ENCODE measurements around the gene ABCB8.

ABCB8 gene

DNA sequence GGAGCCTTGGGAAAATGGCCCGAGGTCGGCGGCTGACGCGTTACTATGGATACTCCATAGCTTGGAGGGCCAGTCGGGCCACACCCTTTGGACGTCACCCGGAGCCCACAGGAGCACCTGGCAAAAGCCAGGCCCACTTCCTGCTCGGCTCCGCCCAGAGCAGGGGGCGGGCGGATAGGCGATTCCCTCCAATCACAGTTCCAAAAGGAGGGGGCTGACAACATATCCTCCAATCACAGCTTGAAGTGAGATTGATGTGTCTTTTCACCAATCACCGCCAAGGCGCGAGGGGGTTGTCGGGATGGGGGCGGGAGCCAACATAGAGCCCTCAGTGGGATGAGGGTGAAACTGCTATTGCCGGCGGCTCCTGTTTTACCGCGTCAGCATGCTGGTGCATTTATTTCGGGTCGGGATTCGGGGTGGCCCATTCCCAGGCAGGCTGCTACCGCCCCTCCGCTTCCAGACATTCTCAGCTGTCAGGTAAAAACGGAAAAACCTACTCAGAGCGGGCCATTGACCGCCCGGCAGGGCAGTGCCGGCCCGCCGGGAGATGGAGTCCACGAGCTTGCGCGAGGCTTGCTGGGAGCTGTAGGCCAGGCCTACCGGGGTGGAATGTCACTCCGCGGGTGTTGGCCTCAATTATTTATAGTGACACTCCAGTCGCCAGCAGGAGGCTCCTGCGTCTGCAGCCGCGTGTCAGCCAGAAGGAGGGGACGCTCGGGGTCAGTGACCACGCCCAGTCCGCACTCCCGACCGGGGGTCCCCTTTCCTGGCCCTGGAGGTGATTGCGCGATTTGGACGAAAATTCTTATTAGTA, at the start of gene ABCB8:
Gene ABCB8, plus strand, starts transcription at position 320 of the 817 bp plus-strand sequence. Its CDS starts 66 bp downstream, at position 386.
- peak; percentile 88 to 95 for DNase-seq (ENCODE audit: low read depth in 2 of 2)

DNA sequence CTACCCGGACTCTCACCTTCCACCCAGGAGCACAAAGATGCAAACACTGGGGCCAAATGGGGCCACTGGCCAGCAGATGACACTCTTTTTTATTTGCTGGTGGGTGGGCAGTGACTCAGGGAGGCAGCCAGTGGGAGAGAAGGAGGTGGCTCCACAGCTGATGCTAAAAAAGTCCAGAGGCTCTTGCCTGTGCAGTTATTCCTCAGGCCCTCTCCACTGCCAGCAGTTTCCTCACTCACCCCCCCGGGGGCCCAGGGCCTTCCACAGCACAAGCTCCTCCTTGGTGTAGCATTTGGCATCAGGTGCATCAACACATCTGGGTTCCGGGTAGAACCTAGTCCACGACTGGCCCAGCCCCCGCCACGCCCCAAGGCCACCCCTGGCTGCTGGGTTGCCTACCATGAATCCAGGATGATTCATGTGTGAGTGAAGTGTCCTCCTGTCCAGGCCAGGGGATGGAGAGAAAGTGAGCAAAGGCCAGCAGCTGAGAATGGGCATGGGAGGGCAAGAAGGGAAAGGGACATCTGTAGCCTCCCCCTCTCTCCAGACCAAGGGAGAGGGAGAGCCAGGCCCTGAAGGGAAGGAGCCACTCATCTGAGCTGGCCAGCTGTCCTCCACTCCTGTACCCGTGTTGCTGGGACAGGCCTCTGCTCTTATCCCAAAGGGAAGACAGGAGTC, 48.4 kb upstream of the ABCB8 start:
- no peak for DNase-seq (ENCODE audit: low read depth in 2 of 2)

DNA sequence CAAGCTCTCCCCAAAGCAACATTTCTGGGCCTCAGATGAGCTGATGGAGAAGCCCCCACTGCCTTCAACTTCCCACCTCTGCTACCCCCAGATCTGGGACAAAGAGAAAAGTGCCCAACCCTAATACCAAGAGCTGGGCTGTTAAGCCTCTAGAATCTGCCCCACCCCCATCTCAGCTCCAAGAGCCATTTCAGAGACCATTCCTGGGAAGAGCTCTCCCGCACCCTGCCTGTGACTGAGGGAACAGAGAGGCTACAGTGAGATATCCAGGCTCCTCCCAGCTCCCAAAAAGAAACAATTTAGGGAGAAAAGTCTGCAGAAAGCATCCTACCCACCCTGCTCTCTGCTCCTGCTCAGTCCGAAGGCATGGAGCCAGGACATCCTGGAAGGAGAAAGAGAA, 47.6 kb upstream of the ABCB8 start:
- DNase-seq (ENCODE audit: low read depth in 2 of 2), result no peak

DNA sequence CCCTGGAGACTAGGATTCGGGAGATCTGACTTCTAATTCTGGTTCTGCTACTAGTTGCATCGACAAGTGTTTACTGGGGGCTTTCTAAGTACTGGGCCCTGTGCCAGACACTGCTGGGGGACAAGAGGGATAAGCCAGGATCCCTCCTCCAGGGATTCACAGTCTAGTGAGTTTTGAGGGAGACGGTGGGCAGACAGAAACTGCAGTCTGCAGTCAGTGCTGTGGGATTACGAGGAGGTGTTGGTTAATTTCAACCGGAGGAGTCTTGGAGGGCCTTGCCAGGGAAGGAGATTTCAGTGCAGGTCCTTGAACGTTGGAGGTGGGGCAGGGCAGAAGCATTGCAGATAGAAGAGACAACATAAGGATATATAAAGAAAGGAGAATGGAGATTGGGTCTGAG, 46.6 kb upstream of the ABCB8 start:
- DNase-seq (ENCODE audit: low read depth in 2 of 2), result no peak

DNA sequence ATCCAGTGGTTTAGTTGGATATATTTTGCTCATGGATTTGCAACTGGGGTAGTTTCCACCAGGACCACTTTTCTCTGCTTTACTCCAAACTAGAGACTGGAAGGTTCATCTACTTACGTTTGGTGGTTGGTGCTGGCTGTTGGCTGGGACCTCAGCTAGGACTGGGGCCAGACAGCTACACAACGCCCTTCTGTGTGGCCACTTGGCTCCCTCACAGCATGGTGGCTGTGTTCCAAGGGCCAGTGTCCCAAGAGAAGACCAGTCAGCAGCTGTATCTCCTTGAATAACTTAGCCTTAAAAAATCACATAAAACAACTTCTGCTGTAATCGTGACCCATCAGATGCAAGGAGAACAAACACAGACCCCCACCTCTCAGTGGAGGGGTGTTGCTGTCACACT, 45.9 kb upstream of the ABCB8 start:
- DNase-seq (ENCODE audit: low read depth in 2 of 2), result no peak

DNA sequence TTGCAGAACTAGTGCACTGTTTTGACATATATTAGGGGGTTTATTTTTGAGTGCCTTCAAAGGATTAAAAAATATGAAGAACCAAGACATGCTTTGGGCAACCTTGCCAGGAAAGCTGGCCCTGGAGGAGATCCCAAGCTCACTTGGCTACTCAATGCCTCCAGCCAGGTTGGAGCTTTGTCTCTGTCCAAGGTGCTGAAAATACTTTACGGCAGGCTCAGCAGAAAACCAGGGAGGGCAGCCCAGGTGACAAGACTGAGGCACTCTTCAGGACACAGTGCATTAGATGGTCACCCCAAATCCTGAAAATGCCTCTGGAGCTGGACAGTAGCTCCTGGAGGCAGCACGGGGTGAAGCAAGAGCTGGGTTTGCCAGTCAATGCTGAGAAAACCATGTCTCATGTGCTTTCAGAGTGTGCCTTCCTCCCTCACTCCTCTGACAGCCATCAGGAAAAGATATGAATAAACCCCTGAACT, 44.3 kb upstream of the ABCB8 start:
- DNase-seq (ENCODE audit: low read depth in 2 of 2), result no peak

DNA sequence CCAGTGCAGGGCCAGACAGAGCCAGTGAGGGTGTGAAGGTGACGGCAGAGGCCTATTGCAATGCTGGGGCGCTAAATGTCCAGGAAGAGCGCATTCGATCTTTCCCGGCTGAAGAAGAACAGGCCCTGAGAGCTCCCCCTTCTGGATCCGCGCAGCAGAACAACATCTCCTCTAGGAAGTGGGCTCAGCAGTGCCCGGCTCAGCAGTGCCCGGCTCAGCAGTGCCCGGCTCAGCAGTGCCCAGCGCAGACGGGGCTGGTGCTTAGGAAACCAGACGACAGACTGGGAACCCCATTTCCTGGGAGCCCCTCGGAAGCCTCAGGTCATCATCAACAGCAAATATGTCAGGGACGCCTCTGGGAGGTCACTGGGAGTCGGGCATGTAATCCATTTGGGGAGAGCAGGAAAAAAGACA, 42.1 kb upstream of the ABCB8 start:
- DNase-seq (ENCODE audit: low read depth in 2 of 2), result peak in 1 of 2 donors; percentile 46

DNA sequence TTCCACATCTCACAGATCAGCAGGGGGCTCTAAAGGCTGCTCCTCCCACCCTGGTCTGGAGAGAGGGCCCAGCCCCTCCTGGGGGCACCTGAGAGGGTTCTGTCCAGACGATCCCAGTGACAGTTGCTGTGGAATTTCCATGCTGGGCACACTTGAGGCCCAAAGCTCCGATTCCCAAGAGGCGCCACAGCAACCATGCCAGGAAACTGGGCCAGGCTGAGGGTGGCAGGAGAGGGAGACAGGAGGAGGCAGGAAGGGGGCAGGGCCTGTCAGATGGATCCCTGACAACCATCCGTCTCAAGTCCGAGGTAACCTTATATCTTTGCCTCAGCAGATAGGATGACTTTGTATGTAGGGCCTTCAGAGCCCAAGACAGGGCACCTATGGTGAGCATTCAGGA, 41.7 kb upstream of the ABCB8 start:
- DNase-seq (ENCODE audit: low read depth in 2 of 2), result no peak

DNA sequence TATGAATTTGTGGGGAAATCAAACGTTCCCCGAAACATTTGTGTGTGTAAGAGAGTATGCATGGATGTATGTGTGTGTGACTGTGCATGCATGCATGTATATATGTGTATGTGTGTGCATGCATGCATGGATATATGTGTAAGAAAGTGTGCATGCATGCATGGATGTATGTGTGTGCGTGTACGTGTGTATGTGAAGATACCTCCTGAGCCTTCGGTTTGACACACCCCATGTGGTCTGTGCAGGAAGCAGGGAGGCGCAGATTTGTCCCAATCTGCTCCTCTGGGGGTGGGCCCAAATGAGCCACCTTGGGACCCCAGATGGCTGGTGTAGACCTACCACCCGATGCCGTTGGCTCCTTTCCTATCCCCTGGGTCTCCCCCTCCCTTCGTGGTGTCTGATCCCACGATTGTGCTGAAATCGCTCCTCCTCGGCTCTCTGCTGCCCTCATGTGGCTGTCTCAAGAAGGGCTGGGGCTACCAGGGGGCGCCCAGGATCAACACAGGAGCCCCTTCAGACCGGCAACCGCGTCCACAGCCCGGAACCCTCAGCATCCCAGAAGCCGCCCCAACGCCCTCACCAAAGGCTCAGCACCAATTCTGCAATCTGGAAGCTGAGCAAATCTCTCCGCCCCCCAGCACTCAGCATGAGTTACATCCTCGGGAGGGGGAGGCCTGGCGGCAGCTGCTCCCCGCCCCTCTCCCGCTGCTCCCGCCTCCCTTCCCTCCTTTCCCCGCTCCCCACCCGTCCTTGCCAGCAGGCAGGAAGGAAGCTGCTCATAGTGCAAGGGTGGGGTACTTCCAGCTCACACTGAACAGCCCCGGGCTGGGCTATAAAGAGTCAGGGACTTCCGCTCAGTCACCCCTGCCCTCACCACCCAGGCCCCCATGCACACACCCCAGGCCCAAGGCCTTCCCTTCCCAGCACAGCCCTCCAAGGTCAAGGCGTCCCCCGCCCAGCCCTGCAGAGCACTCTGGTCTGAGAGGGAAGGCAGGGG, 39.7 kb upstream of the ABCB8 start:
- DNase-seq (ENCODE audit: low read depth in 2 of 2), result peak in 1 of 2 donors; percentile 65

DNA sequence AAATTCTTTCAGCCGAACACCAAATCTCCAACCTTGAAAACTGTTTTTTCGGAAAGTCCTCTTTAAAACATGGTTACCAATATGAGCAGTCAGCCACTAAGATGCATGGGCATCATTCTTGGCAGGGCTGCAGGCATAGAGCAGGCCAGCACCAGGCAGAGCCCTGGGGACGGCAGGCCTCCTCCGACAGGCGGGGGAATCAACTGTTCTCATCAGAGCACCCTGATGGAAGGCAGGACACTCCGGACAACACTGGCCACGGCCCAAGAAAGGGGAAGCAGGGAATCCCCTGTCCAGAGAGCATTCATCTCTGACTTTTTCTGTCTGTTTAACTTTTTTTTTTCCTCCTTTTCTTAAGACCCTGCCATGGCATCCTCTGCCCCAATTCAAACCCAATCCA, 38.8 kb upstream of the ABCB8 start:
- no peak for DNase-seq (ENCODE audit: low read depth in 2 of 2)

DNA sequence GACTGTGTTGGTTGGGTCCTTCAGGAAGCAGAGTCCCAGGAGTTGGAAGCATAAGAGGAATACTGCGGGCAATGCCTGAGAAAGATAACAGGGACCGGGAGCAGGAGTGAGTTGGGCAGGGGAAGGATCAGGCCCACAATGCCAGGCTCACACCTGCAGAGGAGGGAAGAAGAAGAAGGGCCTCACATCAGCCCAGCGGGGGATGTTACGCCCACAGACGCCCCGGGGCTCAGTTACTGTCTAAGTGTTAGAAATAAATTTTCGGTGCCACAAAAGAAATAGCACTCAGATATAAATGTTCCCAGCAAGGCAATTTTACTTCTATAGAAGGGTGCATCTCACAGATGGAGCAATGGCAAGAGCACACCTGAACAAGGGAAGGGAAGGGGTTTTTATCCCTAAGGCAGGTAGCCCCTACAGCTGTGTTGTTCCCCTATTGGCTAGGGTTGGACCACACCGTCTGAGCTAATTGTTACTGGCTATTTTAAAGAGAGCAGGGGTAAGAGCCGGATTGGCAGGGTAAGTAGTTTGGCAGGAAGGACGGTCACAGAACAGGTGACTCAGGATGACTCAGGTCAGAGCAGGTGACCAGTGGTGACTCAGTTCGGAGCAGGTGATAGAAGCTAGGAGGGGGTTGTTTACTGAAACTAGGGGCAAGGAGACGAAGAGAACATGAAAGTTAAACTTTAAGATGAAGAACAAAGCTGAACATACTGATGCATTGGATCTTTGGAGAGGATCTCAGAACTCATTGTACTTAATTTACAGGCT, 37.6 kb upstream of the ABCB8 start, which contains the start of gene NOS3:
Gene NOS3, plus strand, starts transcription at position 602 of the 771 bp plus-strand sequence. CDS start 2,787 bp downstream, outside the sequence.
- DNase-seq (ENCODE audit: low read depth in 2 of 2), result no peak

DNA sequence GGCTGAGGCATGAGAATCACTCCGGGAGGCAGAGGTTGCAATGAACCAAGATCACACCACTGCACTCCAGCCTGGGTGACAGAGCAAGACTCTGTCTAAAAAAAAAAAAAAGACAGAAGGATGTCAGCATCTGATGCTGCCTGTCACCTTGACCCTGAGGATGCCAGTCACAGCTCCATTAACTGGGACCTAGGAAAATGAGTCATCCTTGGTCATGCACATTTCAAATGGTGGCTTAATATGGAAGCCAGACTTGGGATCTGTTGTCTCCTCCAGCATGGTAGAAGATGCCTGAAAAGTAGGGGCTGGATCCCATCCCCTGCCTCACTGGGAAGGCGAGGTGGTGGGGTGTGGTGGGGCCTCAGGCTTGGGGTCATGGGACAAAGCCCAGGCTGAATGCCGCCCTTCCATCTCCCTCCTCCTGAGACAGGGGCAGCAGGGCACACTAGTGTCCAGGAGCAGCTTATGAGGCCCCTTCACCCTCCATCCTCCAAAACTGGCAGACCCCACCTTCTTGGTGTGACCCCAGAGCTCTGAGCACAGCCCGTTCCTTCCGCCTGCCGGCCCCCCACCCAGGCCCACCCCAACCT, 36.1 kb upstream of the ABCB8 start:
- no peak for DNase-seq (ENCODE audit: low read depth in 2 of 2)

DNA sequence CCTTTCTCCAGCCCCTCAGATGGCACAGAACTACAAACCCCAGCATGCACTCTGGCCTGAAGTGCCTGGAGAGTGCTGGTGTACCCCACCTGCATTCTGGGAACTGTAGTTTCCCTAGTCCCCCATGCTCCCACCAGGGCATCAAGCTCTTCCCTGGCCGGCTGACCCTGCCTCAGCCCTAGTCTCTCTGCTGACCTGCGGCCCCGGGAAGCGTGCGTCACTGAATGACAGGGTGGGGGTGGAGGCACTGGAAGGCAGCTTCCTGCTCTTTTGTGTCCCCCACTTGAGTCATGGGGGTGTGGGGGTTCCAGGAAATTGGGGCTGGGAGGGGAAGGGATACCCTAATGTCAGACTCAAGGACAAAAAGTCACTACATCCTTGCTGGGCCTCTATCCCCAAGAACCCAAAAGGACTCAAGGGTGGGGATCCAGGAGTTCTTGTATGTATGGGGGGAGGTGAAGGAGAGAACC, 35.4 kb upstream of the ABCB8 start:
- no peak for DNase-seq (ENCODE audit: low read depth in 2 of 2)

DNA sequence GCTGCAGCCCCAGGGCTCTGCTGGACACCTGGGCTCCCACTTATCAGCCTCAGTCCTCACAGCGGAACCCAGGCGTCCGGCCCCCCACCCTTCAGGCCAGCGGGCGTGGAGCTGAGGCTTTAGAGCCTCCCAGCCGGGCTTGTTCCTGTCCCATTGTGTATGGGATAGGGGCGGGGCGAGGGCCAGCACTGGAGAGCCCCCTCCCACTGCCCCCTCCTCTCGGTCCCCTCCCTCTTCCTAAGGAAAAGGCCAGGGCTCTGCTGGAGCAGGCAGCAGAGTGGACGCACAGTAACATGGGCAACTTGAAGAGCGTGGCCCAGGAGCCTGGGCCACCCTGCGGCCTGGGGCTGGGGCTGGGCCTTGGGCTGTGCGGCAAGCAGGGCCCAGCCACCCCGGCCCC, 34.7 kb upstream of the ABCB8 start:
- no peak for DNase-seq (ENCODE audit: low read depth in 2 of 2)

DNA sequence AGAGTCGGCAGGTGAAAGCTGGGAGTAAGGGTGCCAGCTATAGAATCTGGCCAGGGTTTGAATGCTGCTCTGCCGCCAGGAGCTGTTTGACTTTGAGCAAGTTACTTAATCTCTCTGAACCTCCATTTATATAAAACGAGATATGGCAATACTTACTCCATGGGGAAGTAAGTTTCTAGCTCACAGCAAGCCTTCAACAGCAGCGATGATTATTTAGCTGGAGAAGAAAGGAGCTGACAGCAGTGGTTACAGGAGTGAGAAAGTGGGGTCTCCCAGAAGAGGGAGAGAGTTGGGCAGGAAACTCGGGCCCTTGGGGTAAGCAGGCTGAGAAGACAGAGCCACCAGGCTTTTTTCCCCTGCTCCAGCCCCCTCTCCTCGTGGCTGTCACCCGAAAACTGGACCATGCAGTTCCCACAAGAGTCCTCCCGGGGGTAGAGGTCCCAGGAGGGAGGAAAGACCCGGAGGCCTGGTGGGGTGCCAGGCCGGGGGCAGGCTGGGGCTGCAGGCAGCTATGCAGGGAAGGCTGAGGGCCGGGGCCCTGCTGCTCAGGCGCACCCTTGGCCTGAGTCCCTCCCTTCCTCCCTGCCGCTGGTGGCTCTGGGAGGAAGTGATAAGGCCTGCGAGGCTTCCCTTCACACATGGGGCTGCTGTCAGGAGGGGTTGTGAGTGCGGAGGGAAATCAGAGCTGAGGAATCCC, 34.0 kb upstream of the ABCB8 start:
- no peak for DNase-seq (ENCODE audit: low read depth in 2 of 2)

DNA sequence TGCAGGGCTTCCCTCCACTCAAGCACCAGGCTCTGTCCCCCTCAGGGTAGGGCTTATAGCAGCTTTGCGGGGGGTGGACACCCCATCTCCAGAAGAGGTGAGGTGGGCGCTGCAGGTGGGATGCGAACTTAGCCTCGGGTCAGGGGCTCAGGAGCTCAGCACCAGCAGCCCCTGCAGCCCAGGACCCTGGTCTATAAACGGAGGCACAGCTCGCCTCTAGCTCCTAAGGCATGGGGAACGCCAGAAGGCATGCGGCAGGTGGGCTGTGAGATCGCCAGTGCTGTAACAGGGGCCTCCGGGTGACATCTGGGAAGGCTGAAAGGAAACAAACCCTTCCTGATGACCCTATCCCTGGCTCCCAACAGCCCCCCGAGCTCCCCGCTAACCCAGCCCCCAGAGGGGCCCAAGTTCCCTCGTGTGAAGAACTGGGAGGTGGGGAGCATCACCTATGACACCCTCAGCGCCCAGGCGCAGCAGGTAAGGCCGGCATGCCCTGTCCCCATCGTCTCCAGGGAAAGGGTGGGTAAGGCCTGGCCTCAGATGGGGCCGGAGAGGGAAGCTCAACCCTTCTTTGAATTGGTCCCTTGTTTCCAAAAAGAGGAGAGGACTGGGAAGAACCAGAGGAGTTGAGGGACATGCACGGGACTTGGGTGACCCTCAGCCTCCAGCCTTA, 33.3 kb upstream of the ABCB8 start:
- DNase-seq (ENCODE audit: low read depth in 2 of 2), result no peak

DNA sequence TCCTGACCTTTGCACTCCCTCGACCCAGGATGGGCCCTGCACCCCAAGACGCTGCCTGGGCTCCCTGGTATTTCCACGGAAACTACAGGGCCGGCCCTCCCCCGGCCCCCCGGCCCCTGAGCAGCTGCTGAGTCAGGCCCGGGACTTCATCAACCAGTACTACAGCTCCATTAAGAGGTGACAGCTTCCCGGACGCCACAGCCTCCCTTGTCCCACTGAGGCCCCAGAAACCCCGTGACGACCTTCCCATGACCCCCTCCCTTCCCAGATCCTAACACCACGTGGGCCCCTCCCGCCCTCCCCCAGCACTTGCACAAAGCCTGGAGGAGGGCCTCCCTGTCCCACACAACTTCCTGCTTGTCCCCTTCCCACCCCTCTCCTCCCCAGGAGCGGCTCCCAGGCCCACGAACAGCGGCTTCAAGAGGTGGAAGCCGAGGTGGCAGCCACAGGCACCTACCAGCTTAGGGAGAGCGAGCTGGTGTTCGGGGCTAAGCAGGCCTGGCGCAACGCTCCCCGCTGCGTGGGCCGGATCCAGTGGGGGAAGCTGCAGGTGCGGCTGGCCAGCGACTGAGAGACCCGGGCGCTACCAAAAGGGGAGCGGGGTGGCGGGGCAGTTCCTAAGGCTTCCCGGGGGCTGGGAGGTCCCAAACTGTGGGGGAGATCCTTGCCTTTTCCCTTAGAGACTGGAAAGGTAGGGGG, 31.7 kb upstream of the ABCB8 start:
- DNase-seq (ENCODE audit: low read depth in 2 of 2), result no peak

DNA sequence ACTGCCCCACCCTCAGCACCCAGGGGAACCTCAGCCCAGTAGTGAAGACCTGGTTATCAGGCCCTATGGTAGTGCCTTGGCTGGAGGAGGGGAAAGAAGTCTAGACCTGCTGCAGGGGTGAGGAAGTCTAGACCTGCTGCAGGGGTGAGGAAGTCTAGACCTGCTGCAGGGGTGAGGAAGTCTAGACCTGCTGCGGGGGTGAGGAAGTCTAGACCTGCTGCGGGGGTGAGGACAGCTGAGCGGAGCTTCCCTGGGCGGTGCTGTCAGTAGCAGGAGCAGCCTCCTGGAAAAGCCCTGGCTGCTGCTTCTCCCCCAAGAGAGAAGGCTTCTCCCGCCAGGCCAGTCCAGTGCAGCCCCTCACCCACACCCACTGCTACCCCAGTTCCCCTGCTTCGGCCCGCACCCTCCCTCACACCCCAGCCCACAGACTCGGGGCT, 31.2 kb upstream of the ABCB8 start:
- DNase-seq (ENCODE audit: low read depth in 2 of 2), result no peak

DNA sequence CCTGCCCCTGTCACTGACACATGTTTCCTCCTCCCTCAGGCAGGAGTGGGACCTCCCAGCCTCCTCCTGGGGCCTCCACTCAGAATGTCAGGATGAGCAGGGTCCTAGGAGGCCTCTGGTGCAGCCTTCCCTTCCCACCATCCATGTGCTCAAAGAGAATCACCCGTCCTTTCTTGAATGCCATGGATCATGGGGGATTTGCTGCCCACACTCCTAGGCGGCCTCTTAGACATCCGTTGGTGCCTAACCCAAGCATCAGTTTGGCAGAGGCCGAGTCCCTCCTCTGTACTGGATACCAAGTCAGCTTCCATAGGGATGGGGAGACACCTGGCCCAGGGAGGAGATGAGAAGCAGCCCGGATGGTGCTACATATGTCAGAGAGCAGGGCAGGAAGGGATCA, 30.4 kb upstream of the ABCB8 start:
- no peak for DNase-seq (ENCODE audit: low read depth in 2 of 2)

Data from stimulated activated CD8-positive, alpha-beta memory T cell treated with anti-CD3 and anti-CD28 coated beads, Interleukin-2, amount 100 ng/mL, for 48 hours (primary cell).